IMR-90 (cell line): Measurements from ENCODE around the gene CTNNA1. TPM values are rescaled to one million over a fixed set of nuclear protein-coding genes. Genes with fewer than 3 reads are reported as not detected.

Experiments used
- ATAC-seq: fragments of 200-7000 bp; cut with Tn5 transposase; 2 replicates; pipeline ENCODE4 v1.9.1; 2020; ENCODE audit warnings: low read depth, mild to moderate bottlenecking, moderate library complexity
- BruUV-seq: library from RNA; stranded (reverse); fragments of 400-500 nt; replicated peaks from 2 replicates; lab custom pipeline; 2021; lab: Mats Ljungman, UMichigan
- CTCF ChIA-PET: fragments of 300-600 bp; formaldehyde crosslinking; extraction: SDS; loops from one replicate; lab custom pipeline; 2021; ENCODE audit warnings: antibody characterized with exemption; lab: Yijun Ruan, JAX
- POLR2A ChIA-PET: fragments of 300-600 bp; sonication (Branson Sonifier 250); formaldehyde crosslinking; loops from one replicate; lab custom pipeline; 2022; ENCODE audit warnings: antibody characterized with exemption; ENCODE audit not compliant: unreplicated experiment; lab: Charles Lee
- DNase-seq: peaks from one replicate; pipeline ENCODE4 v3.0.0; 2013
- H2AFZ ChIP-seq: replicated peaks from 2 replicates; pipeline ENCODE3; 2013; ENCODE audit warnings: low read length, mild to moderate bottlenecking; ENCODE audit not compliant: poor library complexity
- H2AK5ac ChIP-seq: 2 replicates; pipeline ENCODE4 v1.6.1; 2013; ENCODE audit warnings: low read depth, low read length, inconsistent platforms
- H2AK9ac ChIP-seq: replicated peaks from 2 replicates; pipeline ENCODE3; 2013; ENCODE audit warnings: mild to moderate bottlenecking, low read depth, low read length, moderate library complexity; ENCODE audit not compliant: poor library complexity
- H2BK120ac ChIP-seq: 2 replicates; pipeline ENCODE4 v1.6.1; 2013; ENCODE audit warnings: low read depth, low read length, inconsistent platforms
- H2BK15ac ChIP-seq: 3 replicates; pipeline ENCODE4 v1.6.1; 2013; ENCODE audit warnings: low read depth, low read length, inconsistent platforms
- H2BK20ac ChIP-seq: 2 replicates; pipeline ENCODE4 v1.6.1; 2013; ENCODE audit warnings: low read depth, mild to moderate bottlenecking, inconsistent platforms, low read length, moderate library complexity
- H2BK5ac ChIP-seq: 2 replicates; pipeline ENCODE4 v1.6.1; 2013; ENCODE audit warnings: mild to moderate bottlenecking, low read depth, low read length, inconsistent platforms; ENCODE audit not compliant: poor library complexity, severe bottlenecking
- H3K14ac ChIP-seq: replicated peaks from 2 replicates; pipeline ENCODE4 v1.6.1; 2013; ENCODE audit warnings: low read depth, low read length, inconsistent platforms
- H3K18ac ChIP-seq: 2 replicates; pipeline ENCODE4 v1.6.1; 2013; ENCODE audit warnings: low read depth, low read length, control low read depth
- H3K23ac ChIP-seq: 2 replicates; pipeline ENCODE4 v1.6.1; 2013; ENCODE audit warnings: low read depth, low read length, inconsistent platforms
- H3K27ac ChIP-seq: 2 replicates; pipeline ENCODE4 v1.5.1; 2013; ENCODE audit warnings: mild to moderate bottlenecking, control low read depth, low read length; ENCODE audit not compliant: insufficient read depth
- H3K27me3 ChIP-seq: 2 replicates; pipeline ENCODE4 v1.6.1; 2013; ENCODE audit warnings: low read length; ENCODE audit not compliant: control insufficient read depth, insufficient read depth
- H3K36me3 ChIP-seq: 2 replicates; pipeline ENCODE4 v1.6.1; 2013; ENCODE audit warnings: low read length, mixed read lengths; ENCODE audit not compliant: control insufficient read depth, insufficient read depth
- H3K4ac ChIP-seq: 2 replicates; pipeline ENCODE4 v1.6.1; 2013; ENCODE audit warnings: low read depth, low read length, inconsistent platforms
- H3K4me1 ChIP-seq: 2 replicates; pipeline ENCODE4 v1.6.1; 2013; ENCODE audit warnings: low read length, mixed read lengths; ENCODE audit not compliant: control insufficient read depth, insufficient read depth
- H3K4me2 ChIP-seq: 2 replicates; pipeline ENCODE4 v1.6.1; 2013; ENCODE audit warnings: low read depth, mild to moderate bottlenecking, control low read depth, low read length, moderate library complexity
- H3K4me3 ChIP-seq: 2 replicates; pipeline ENCODE4 v1.5.1; 2013; ENCODE audit warnings: low read depth, mild to moderate bottlenecking, control low read depth, low read length, moderate library complexity; ENCODE audit not compliant: insufficient read depth
- H3K56ac ChIP-seq: 2 replicates; pipeline ENCODE4 v1.6.1; 2013; ENCODE audit warnings: low read length, inconsistent platforms; ENCODE audit not compliant: insufficient read depth; ENCODE audit errors: extremely low read depth
- H3K79me1 ChIP-seq, 2 experiments: 2 replicates each; pipeline ENCODE4 v1.6.1; 2013; ENCODE audit warnings: low read length in 2 of 2, inconsistent platforms in 1 of 2, low read depth in 1 of 2
- H3K9ac ChIP-seq: 2 replicates; pipeline ENCODE4 v1.6.1; 2013; ENCODE audit warnings: low read depth, low read length, control low read depth
- H3K9me1 ChIP-seq: 2 replicates; pipeline ENCODE4 v1.6.1; 2013; ENCODE audit warnings: low read length, inconsistent platforms; ENCODE audit not compliant: insufficient read depth
- H3K9me3 ChIP-seq: 2 replicates; pipeline ENCODE4 v1.6.1; 2013; ENCODE audit warnings: low read length; ENCODE audit not compliant: control insufficient read depth, insufficient read depth
- H4K20me1 ChIP-seq: 2 replicates; pipeline ENCODE4 v1.6.1; 2013; ENCODE audit warnings: low read length, inconsistent platforms; ENCODE audit not compliant: insufficient read depth
- H4K5ac ChIP-seq: 2 replicates; pipeline ENCODE4 v1.6.1; 2013; ENCODE audit warnings: mild to moderate bottlenecking, low read depth, low read length, control low read depth
- H4K8ac ChIP-seq, 2 experiments: 2 replicates each; pipeline ENCODE4 v1.6.1; 2013; ENCODE audit warnings: low read depth in 2 of 2, low read length in 2 of 2, control low read depth in 1 of 2, inconsistent platforms in 1 of 2
- H4K91ac ChIP-seq: 2 replicates; pipeline ENCODE4 v1.6.1; 2013; ENCODE audit warnings: low read depth, low read length, inconsistent platforms; ENCODE audit not compliant: insufficient read depth
- BHLHE40 ChIP-seq: fragments of 150-350 bp; IDR thresholded peaks from 2 replicates; pipeline ENCODE4 v1.6.1; 2016; ENCODE audit warnings: mild to moderate bottlenecking, low read depth, low read length
- FOS ChIP-seq: fragments of 150-350 bp; IDR thresholded peaks from 2 replicates; pipeline ENCODE4 v1.6.1; 2016; ENCODE audit warnings: low read depth, low read length
- MAFK ChIP-seq: IDR thresholded peaks from 2 replicates; pipeline ENCODE4 v1.6.1; 2012; ENCODE audit warnings: low read depth, low read length, improper control_type of control experiment
- NFE2L2 ChIP-seq: fragments of 150-350 bp; IDR thresholded peaks from 2 replicates; pipeline ENCODE4 v1.6.1; 2016; ENCODE audit warnings: low read depth, mild to moderate bottlenecking, low read length
- POLR2A ChIP-seq: IDR thresholded peaks from 2 replicates; pipeline ENCODE4 v1.6.1; 2012; ENCODE audit warnings: mild to moderate bottlenecking, low read depth, low read length
- RAD21 ChIP-seq: IDR thresholded peaks from 2 replicates; pipeline ENCODE4 v1.6.1; 2012; ENCODE audit warnings: low read length, improper control_type of control experiment
- RCOR1 ChIP-seq: IDR thresholded peaks from 2 replicates; pipeline ENCODE4 v1.6.1; 2012; ENCODE audit warnings: mild to moderate bottlenecking, low read length, improper control_type of control experiment; ENCODE audit not compliant: insufficient replicate concordance
- SMC3 ChIP-seq: fragments of 150-350 bp; IDR thresholded peaks from 2 replicates; pipeline ENCODE4 v1.6.1; 2016; ENCODE audit warnings: low read depth, mild to moderate bottlenecking, antibody characterized with exemption, low read length, moderate library complexity
- WGBS, 2 experiments: methylation state at CpG; one replicate each; pipeline versions ENCODE4 v1.1.5 to v1.1.7; 2013; ENCODE audit warnings: missing lambda C conversion rate in 2 of 2; ENCODE audit not compliant: insufficient read length in 1 of 2; ENCODE audit errors: extremely low coverage in 2 of 2; 5-methylcytosine and 5-hydroxymethylcytosine counted together
- dilution Hi-C: fragments of 300-500 bp; cut with HindIII; formaldehyde crosslinking; loops from one replicate; pipeline ENCODE4 v1.14.3; 2018; ENCODE audit warnings: low sequenced_read_pairs; ENCODE audit not compliant: unreplicated experiment
- in situ Hi-C: fragments of 300-500 bp; cut with MboI; formaldehyde crosslinking; loops from 3 replicates; pipeline ENCODE4 v1.14.3; 2019; ENCODE audit warnings: low sequenced_read_pairs, inconsistent platforms, mixed read lengths
- intact Hi-C: fragments of 100-400 bp; cut with micrococcal nuclease; formaldehyde crosslinking; loops from 2 replicates; pipeline ENCODE4 v1.10.0; 2022
- polyA plus RNA-seq, 3 experiments: library from polyadenylated mRNA; depleted of rRNA; stranded (reverse); fragments of >200 nt; gene quantifications; 2 replicates each; pipeline ENCODE4 v1.2.3, GENCODE V29; 2012; ENCODE audit warnings: low replicate concordance in 1 of 3
- total RNA-seq: library from RNA; depleted of rRNA; stranded (reverse); fragments of >200 nt; gene quantifications from 2 replicates; pipeline ENCODE4 v1.2.3, GENCODE V29; 2012
- TF ChIP-seq, protein P1 (sequence below): conservative IDR thresholded peaks from 2 replicates; pipeline ENCODE4 v1.5.1; 2012; ENCODE audit warnings: mild to moderate bottlenecking, low read depth, low read length, improper control_type of control experiment
- TF ChIP-seq, protein P2 (sequence below): fragments of 150-350 bp; IDR thresholded peaks from 2 replicates; pipeline ENCODE4 v1.6.1; 2016; ENCODE audit warnings: low read depth, mild to moderate bottlenecking, low read length, moderate library complexity, borderline replicate concordance
- TF ChIP-seq, protein P3 (sequence below): fragments of 150-350 bp; IDR thresholded peaks from 2 replicates; pipeline ENCODE4 v1.6.1; 2017; ENCODE audit warnings: mild to moderate bottlenecking, antibody characterized with exemption, low read length, low read depth

CTNNA1 gene
- total and polyA plus RNA-seq, 2 of the 4 experiments (the other 2 are of a cell fraction): 220 to 471 TPM

DNA sequence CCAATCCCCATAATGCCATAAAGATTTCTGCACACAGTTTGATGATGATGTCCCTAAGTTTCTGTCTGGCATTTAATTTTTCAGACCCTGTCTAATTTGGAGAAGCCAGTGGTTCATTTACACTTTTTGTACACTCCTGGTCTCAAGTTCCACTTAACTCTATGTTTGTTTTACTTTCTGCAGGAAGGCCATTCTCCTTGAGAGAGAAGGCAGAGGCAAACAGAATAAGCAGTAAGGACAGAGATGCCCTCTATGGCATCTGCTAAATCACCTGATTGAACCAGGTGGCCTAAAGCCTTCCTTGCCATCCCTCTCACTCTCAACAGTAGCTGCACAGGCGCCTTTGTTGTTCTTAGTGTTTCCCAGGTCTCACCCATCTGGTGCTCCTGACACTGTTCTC lies 208.0 kb downstream of the CTNNA1 start:
- Histone ChIP-seq H4K91ac (no peak overlapping the region), H2BK20ac (no peak overlapping the region), H3K4me2 (no peak overlapping the region), H3K18ac (no peak overlapping the region), H3K27ac (no peak overlapping the region), H2BK5ac (no peak overlapping the region), H3K4ac (no peak overlapping the region), H3K14ac (no peak overlapping the region), H3K9me3 (no peaks in the 10 kb centered on the region), H3K27me3 (no peaks in the 10 kb centered on the region), H4K20me1 (no peaks in the 10 kb centered on the region), H2BK15ac (no peak overlapping the region), H4K5ac (no peak overlapping the region), H3K4me3 (no peak overlapping the region), H3K23ac (no peak overlapping the region), H2AK9ac (no peak overlapping the region), H4K8ac (no peak overlapping the region), H3K4me1 (peaks cover 18% of the 10 kb centered on the region; the same call in 1 of the 2 replicates), H3K56ac (no peak overlapping the region), H3K79me1 (no peaks in the 10 kb centered on the region), H3K9me1 (no peaks in the 10 kb centered on the region), H2AK5ac (no peak overlapping the region), H3K9ac (no peak overlapping the region), H2AFZ (no peak overlapping the region), H2BK120ac (no peak overlapping the region), H3K36me3 (no peaks in the 10 kb centered on the region)
- BruUV-seq: no TSS peak
- WGBS, 2 experiments: 88% methylated on average over 1 of the region's 1 CpG; no CpG with 5 or more reads in 1 of the 2 experiments
- no peak for ATAC-seq
- ChIA-PET POLR2A (no interaction called here), CTCF (no interaction called here)
- no peak for DNase-seq
- no peak for TF ChIP-seq MAFK
- TF ChIP-seq BHLHE40: no peak
- no peak for TF ChIP-seq RAD21
- TF ChIP-seq, protein P1, sequence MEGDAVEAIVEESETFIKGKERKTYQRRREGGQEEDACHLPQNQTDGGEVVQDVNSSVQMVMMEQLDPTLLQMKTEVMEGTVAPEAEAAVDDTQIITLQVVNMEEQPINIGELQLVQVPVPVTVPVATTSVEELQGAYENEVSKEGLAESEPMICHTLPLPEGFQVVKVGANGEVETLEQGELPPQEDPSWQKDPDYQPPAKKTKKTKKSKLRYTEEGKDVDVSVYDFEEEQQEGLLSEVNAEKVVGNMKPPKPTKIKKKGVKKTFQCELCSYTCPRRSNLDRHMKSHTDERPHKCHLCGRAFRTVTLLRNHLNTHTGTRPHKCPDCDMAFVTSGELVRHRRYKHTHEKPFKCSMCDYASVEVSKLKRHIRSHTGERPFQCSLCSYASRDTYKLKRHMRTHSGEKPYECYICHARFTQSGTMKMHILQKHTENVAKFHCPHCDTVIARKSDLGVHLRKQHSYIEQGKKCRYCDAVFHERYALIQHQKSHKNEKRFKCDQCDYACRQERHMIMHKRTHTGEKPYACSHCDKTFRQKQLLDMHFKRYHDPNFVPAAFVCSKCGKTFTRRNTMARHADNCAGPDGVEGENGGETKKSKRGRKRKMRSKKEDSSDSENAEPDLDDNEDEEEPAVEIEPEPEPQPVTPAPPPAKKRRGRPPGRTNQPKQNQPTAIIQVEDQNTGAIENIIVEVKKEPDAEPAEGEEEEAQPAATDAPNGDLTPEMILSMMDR: no peak
- no peak for TF ChIP-seq POLR2A
- TF ChIP-seq NFE2L2: no peak
- no peak for TF ChIP-seq SMC3
- TF ChIP-seq, protein P2, sequence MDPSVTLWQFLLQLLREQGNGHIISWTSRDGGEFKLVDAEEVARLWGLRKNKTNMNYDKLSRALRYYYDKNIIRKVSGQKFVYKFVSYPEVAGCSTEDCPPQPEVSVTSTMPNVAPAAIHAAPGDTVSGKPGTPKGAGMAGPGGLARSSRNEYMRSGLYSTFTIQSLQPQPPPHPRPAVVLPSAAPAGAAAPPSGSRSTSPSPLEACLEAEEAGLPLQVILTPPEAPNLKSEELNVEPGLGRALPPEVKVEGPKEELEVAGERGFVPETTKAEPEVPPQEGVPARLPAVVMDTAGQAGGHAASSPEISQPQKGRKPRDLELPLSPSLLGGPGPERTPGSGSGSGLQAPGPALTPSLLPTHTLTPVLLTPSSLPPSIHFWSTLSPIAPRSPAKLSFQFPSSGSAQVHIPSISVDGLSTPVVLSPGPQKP: no peak
- TF ChIP-seq, protein P3, sequence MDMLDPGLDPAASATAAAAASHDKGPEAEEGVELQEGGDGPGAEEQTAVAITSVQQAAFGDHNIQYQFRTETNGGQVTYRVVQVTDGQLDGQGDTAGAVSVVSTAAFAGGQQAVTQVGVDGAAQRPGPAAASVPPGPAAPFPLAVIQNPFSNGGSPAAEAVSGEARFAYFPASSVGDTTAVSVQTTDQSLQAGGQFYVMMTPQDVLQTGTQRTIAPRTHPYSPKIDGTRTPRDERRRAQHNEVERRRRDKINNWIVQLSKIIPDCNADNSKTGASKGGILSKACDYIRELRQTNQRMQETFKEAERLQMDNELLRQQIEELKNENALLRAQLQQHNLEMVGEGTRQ: no peak
- no peak for TF ChIP-seq FOS
- TF ChIP-seq RCOR1: no peak
- intact Hi-C loops (no loop called here), in situ Hi-C loops (no loop called here), dilution Hi-C loops (no loop called here)
